Ectodermal cell (in vitro differentiated cells): Measurements from ENCODE around the gene CDS2.

Experiments used
- H3K27ac ChIP-seq: 2 replicates; pipeline ENCODE4 v1.7.0; 2013; ENCODE audit warnings: mild to moderate bottlenecking, low read depth, low read length; ENCODE audit not compliant: insufficient read depth, poor library complexity, severe bottlenecking
- H3K27me3 ChIP-seq: 2 replicates; pipeline ENCODE4 v1.7.0; 2013; ENCODE audit warnings: mild to moderate bottlenecking, low read length; ENCODE audit not compliant: insufficient read depth, control insufficient read depth, poor library complexity, severe bottlenecking
- H3K36me3 ChIP-seq: one replicate; pipeline ENCODE4 v1.7.0; 2013; ENCODE audit warnings: low read length; ENCODE audit not compliant: control insufficient read depth, insufficient read depth
- H3K4me1 ChIP-seq: one replicate; pipeline ENCODE4 v1.7.0; 2013; ENCODE audit warnings: low read length; ENCODE audit not compliant: control insufficient read depth, insufficient read depth
- H3K4me3 ChIP-seq: 2 replicates; pipeline ENCODE4 v1.7.0; 2013; ENCODE audit warnings: low read depth, low read length, control low read depth; ENCODE audit not compliant: insufficient read depth
- H3K9me3 ChIP-seq: 2 replicates; pipeline ENCODE4 v1.7.0; 2013; ENCODE audit warnings: mild to moderate bottlenecking, low read length, moderate library complexity; ENCODE audit not compliant: control insufficient read depth
- WGBS, 2 experiments: methylation state at CpG; one replicate each; pipeline ENCODE4 v1.1.7; 2013; ENCODE audit warnings: missing lambda C conversion rate in 2 of 2; 5-methylcytosine and 5-hydroxymethylcytosine counted together

CDS2 gene

GRCh38 chr20:5118220-5119142 lies 8.3 kb upstream of the CDS2 start:
- Histone ChIP-seq H3K4me3 (peak overlapping the region; percentile 78), H3K9me3 (no peaks in the 10 kb centered on the region), H3K4me1 (peaks cover 17% of the 10 kb centered on the region), H3K36me3 (peaks cover 30% of the 10 kb centered on the region), H3K27me3 (no peaks in the 10 kb centered on the region), H3K27ac (peak overlapping the region; percentile 90)
- 4% methylated on average over 22 to 23 of the region's 23 CpGs for WGBS, 2 experiments

- H3K9me3 ChIP-seq: no peaks in the 10 kb centered on the region
- H3K36me3 ChIP-seq: peaks cover 30% of the 10 kb centered on the region
- H3K4me3 ChIP-seq: peak overlapping the region; percentile 78
- no peaks in the 10 kb centered on the region for H3K27me3 ChIP-seq
- 0 to 1% methylated on average over 21 of the region's 21 CpGs for WGBS, 2 experiments
- peak overlapping the region; percentile 90 for H3K27ac ChIP-seq
- peaks cover 17% of the 10 kb centered on the region for H3K4me1 ChIP-seq
Measured at GRCh38 chr20:5119143-5119434, 7.7 kb upstream of the CDS2 start.

DNA sequence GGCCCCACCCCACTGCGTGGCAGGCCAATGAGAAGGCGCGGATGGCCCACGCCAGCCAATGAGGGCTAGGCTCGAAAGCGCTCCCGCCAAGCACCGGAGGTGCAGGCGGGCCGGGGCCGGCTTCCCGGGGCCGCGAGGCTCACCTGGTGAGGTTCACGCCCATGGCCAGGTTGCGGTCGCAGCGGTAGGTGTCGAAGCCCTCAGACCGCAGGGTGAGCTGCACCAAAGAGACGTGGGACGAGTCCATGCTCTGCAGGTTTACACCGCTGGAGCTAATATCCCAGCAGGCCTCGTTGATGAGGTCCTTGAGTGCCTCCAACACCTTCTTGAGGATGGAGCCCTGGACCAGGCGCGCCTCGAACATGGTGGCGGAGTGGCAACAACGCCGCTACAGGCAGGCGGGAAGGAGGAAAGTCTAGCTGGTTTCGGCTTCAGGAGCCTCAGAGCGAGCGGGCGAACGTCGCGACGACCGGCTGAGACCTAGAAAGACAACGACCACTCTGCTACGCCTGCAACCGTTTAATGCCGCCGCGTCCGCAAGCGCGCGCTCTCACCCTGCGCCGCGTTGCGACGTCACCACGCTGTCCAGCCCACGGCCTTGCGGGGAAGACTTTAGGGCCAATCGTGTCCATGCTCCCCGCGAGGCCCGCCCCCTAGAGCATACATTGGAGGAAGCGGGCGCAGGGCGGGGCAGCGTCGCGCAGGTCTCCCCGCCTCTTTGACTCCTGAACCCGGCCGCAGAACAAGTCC lies 7.2 kb upstream of the CDS2 start, which contains the start of gene PCNA:
TSS of gene PCNA (minus strand) at position 524 of the 750 bp plus-strand sequence. CDS start at position 364, 160 bp downstream.
- H3K36me3 ChIP-seq: peaks cover 25% of the 10 kb centered on the region
- WGBS, 2 experiments: 0% methylated on average over 71 of the region's 71 CpGs
- no peaks in the 10 kb centered on the region for H3K27me3 ChIP-seq

GRCh38 chr20:5120185-5120476 lies 6.7 kb upstream of the CDS2 start:
- Histone ChIP-seq H3K4me3 (peak overlapping the region; percentile 78), H3K4me1 (peaks cover 17% of the 10 kb centered on the region), H3K27me3 (no peaks in the 10 kb centered on the region), H3K9me3 (no peaks in the 10 kb centered on the region), H3K36me3 (peaks cover 22% of the 10 kb centered on the region), H3K27ac (no peak overlapping the region)
- WGBS, 2 experiments: 14 to 16% methylated on average over 9 of the region's 9 CpGs

More for the DNA sequence above, 7.2 kb upstream of the CDS2 start, which contains the start of gene PCNA:
- no peaks in the 10 kb centered on the region for H3K9me3 ChIP-seq
- peak within 1 kb of the TSS; percentile 78 for H3K4me3 ChIP-seq
- peaks cover 17% of the 10 kb centered on the region for H3K4me1 ChIP-seq
- H3K27ac ChIP-seq: peak within 1 kb of the TSS; percentile 90

- Histone ChIP-seq H3K27ac (no peak overlapping the region), H3K27me3 (no peaks in the 10 kb centered on the region), H3K9me3 (no peaks in the 10 kb centered on the region), H3K4me1 (peaks cover 2% of the 10 kb centered on the region), H3K4me3 (no peak overlapping the region), H3K36me3 (peaks cover 5% of the 10 kb centered on the region)
- WGBS, 2 experiments: 91 to 98% methylated on average over 1 of the region's 1 CpG
Measured at GRCh38 chr20:5122873-5123260, 3.9 kb upstream of the CDS2 start.

DNA sequence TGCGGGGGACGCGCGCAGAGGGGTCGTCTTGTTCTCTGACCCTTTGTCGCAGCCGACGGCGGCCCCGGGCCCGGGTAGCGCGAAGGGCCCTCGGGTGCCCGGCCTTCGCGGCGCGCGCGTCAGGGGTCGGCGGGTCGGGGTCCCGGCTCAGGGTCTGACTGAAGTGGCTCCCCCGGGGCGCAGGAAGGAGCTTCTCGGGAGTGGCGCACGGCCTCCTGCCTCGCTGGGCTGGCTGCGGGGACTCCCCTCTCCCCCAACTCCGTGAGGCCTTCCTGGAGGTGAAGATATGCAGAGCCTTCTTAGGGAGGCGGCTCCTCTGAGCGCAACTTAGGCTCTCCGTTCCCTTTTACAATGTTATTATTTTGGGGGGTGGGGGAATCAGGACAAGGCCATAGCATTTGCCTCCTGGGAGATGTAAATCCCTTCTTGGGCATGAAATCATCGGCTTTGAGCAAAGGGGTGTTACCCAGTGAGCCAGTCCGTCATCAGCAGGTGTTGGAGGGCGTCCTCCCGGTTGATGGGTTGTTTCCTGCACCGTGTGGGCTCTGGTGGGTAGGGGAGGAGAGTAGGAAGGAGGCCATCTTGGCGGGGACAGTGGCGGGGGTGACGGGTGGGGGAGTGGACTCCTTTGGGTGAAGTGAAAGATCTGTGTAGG lies 523 bp downstream of the CDS2 start:
- Histone ChIP-seq H3K27ac (peak overlapping the region; percentile 87), H3K4me3 (peak overlapping the region; percentile 99), H3K9me3 (no peaks in the 10 kb centered on the region), H3K36me3 (no peaks in the 10 kb centered on the region), H3K27me3 (no peaks in the 10 kb centered on the region), H3K4me1 (no peaks in the 10 kb centered on the region)
- 1% methylated on average over 43 to 44 of the region's 44 CpGs for WGBS, 2 experiments

GRCh38 chr20:5127859-5128424 lies 1.1 kb downstream of the CDS2 start:
- no peaks in the 10 kb centered on the region for H3K9me3 ChIP-seq
- WGBS, 2 experiments: 56 to 58% methylated on average over 6 of the region's 6 CpGs
- H3K27me3 ChIP-seq: no peaks in the 10 kb centered on the region
- H3K36me3 ChIP-seq: no peaks in the 10 kb centered on the region
- no peaks in the 10 kb centered on the region for H3K4me1 ChIP-seq
- H3K4me3 ChIP-seq: peak overlapping the region; percentile 99
- H3K27ac ChIP-seq: peak overlapping the region; percentile 87

- Histone ChIP-seq H3K4me3 (no peak overlapping the region), H3K27me3 (no peaks in the 10 kb centered on the region), H3K4me1 (no peaks in the 10 kb centered on the region), H3K27ac (no peak overlapping the region), H3K9me3 (no peaks in the 10 kb centered on the region), H3K36me3 (no peaks in the 10 kb centered on the region)
- WGBS, 2 experiments: 90 to 95% methylated on average over 6 of the region's 6 CpGs
Measured at GRCh38 chr20:5128886-5129285, 2.1 kb downstream of the CDS2 start.

- WGBS, 2 experiments: 95 to 96% methylated on average over 5 of the region's 5 CpGs
- no peaks in the 10 kb centered on the region for H3K4me1 ChIP-seq
- H3K27ac ChIP-seq: no peak overlapping the region
- H3K36me3 ChIP-seq: no peaks in the 10 kb centered on the region
- H3K4me3 ChIP-seq: no peak overlapping the region
- no peaks in the 10 kb centered on the region for H3K9me3 ChIP-seq
- no peaks in the 10 kb centered on the region for H3K27me3 ChIP-seq
Measured at GRCh38 chr20:5131502-5131901, 4.7 kb downstream of the CDS2 start.

- Histone ChIP-seq H3K27ac (no peak overlapping the region), H3K9me3 (no peaks in the 10 kb centered on the region), H3K36me3 (no peaks in the 10 kb centered on the region), H3K4me1 (no peaks in the 10 kb centered on the region), H3K27me3 (no peaks in the 10 kb centered on the region), H3K4me3 (no peak overlapping the region)
- 93 to 97% methylated on average over 5 to 6 of the region's 6 CpGs for WGBS, 2 experiments
Measured at GRCh38 chr20:5133998-5134397, 7.2 kb downstream of the CDS2 start.
